Endothelial cell of umbilical vein (primary cell): ENCODE data around the gene NAV2. TPM values are rescaled to one million over a fixed set of nuclear protein-coding genes. Genes with fewer than 3 reads are reported as not detected.
A peak's percentile ranks its signal among the peaks of the same experiment; 100 is the strongest.

ENCODE experiments used
- BruUV-seq: library from RNA; stranded (reverse); fragments of 400-500 nt; replicated peaks from 2 replicates; lab custom pipeline; 2021; lab: Mats Ljungman, UMichigan
- CTCF ChIA-PET: fragments of 300-600, 350-600 bp; sonication (Branson Sonifier 250); formaldehyde crosslinking; loops from one replicate; lab custom pipeline; 2021; ENCODE audit warnings: antibody characterized with exemption, inconsistent platforms; lab: Charles Lee
- POLR2A ChIA-PET: fragments of 300-600, 350-600 bp; sonication (Branson Sonifier 250); formaldehyde crosslinking; loops from one replicate; lab custom pipeline; 2021; ENCODE audit warnings: antibody characterized with exemption, inconsistent platforms; lab: Charles Lee
- DNase-seq: peaks from one replicate; pipeline ENCODE4 v3.0.0-alpha.2; 2011; ENCODE audit warnings: low read depth, low spot score
- FAIRE-seq: peaks from 2 replicates; lab custom pipeline; 2011; peaks lifted over from hg19 to GRCh38; lab: Jason Lieb, UNC
- H2AFZ ChIP-seq: 2 replicates; pipeline ENCODE4 v1.6.0; 2012; ENCODE audit warnings: low read depth, low read length, control low read depth, inconsistent platforms
- H3K27ac ChIP-seq: 2 replicates; pipeline ENCODE4 v1.5.1; 2011; ENCODE audit warnings: low read depth, mild to moderate bottlenecking, control low read depth, low read length, moderate library complexity; ENCODE audit not compliant: insufficient read depth
- H3K27me3 ChIP-seq, 2 experiments: 2 replicates each; pipeline versions ENCODE4 v1.6.0 to v1.6.1; 2011; ENCODE audit warnings: low read length in 2 of 2, mixed read lengths in 1 of 2; ENCODE audit not compliant: control insufficient read depth in 2 of 2, insufficient read depth in 2 of 2
- H3K36me3 ChIP-seq, 2 experiments: 2 replicates in 1 of 2; 3 replicates in 1 of 2; pipeline ENCODE4 v1.5.1; 2011; ENCODE audit warnings: low read length in 2 of 2, mild to moderate bottlenecking in 1 of 2, moderate library complexity in 1 of 2; ENCODE audit not compliant: control insufficient read depth in 2 of 2, insufficient read depth in 2 of 2; ENCODE audit errors: extremely low read depth in 1 of 2
- H3K4me1 ChIP-seq: 3 replicates; pipeline ENCODE4 v1.5.1; 2011; ENCODE audit warnings: mild to moderate bottlenecking, low read length; ENCODE audit not compliant: control insufficient read depth, insufficient read depth; ENCODE audit errors: extremely low read depth
- H3K4me2 ChIP-seq: 2 replicates; pipeline ENCODE4 v1.6.1; 2011; ENCODE audit warnings: low read length, control low read depth, mixed read lengths; ENCODE audit not compliant: insufficient read depth
- H3K4me3 ChIP-seq, 3 experiments: fragments of 200-600 bp in 1 of 3; sonication (generic), shearing (Covaris generic) in 1 of 3; replicated peaks in 1 of 3; 2 replicates each; pipeline ENCODE4 v1.5.1; 2011 to 2016; ENCODE audit warnings: control low read depth in 3 of 3, low read length in 3 of 3, mild to moderate bottlenecking in 2 of 3, inconsistent platforms in 1 of 3, low read depth in 1 of 3, moderate library complexity in 1 of 3; ENCODE audit not compliant: insufficient read depth in 1 of 3
- H3K79me2 ChIP-seq: 2 replicates; pipeline ENCODE4 v1.6.0; 2012; ENCODE audit warnings: low read length, inconsistent platforms; ENCODE audit not compliant: control insufficient read depth, insufficient read depth
- H3K9ac ChIP-seq: replicated peaks from 2 replicates; pipeline ENCODE3; 2011; ENCODE audit warnings: low read length, control low read depth; ENCODE audit not compliant: insufficient read depth; ENCODE audit errors: extremely low read depth
- H3K9me1 ChIP-seq: replicated peaks from 3 replicates; pipeline ENCODE4 v1.6.0; 2011; ENCODE audit warnings: mild to moderate bottlenecking, low read length; ENCODE audit not compliant: control insufficient read depth, insufficient read depth; ENCODE audit errors: extremely low read depth
- H3K9me3 ChIP-seq: replicated peaks from 2 replicates; pipeline ENCODE4 v1.5.1; 2012; ENCODE audit warnings: low read length, inconsistent platforms; ENCODE audit not compliant: control insufficient read depth, insufficient read depth
- H4K20me1 ChIP-seq: replicated peaks from 2 replicates; pipeline ENCODE3; 2011; ENCODE audit warnings: mild to moderate bottlenecking, low read length; ENCODE audit not compliant: control insufficient read depth, insufficient read depth; ENCODE audit errors: extremely low read depth
- FOS ChIP-seq: IDR thresholded peaks from 2 replicates; pipeline ENCODE4 v1.6.1; 2011; ENCODE audit warnings: mild to moderate bottlenecking, low read length, moderate library complexity, borderline replicate concordance; ENCODE audit not compliant: insufficient read depth
- GATA2 ChIP-seq: IDR thresholded peaks from 2 replicates; pipeline ENCODE4 v1.7.0; 2011; ENCODE audit warnings: low read depth, mild to moderate bottlenecking, moderate library complexity, mixed read lengths, low read length; ENCODE audit not compliant: insufficient read length, insufficient read depth
- JUN ChIP-seq: IDR thresholded peaks from 2 replicates; pipeline ENCODE4 v1.6.1; 2011; ENCODE audit warnings: borderline replicate concordance, low read depth; ENCODE audit not compliant: insufficient read length, insufficient read depth
- MYC ChIP-seq: IDR thresholded peaks from one replicate; pipeline ENCODE4 v1.6.1; 2011; ENCODE audit warnings: mild to moderate bottlenecking, low read depth, low read length
- POLR2A ChIP-seq: IDR thresholded peaks from 2 replicates; pipeline ENCODE4 v1.6.1; 2012; ENCODE audit warnings: low read depth, mild to moderate bottlenecking, control low read depth, low read length
- POLR2AphosphoS5 ChIP-seq: IDR thresholded peaks from 2 replicates; pipeline ENCODE4 v1.6.1; 2012; ENCODE audit warnings: low read depth, mild to moderate bottlenecking, control low read depth, low read length, moderate library complexity; ENCODE audit not compliant: insufficient read depth
- dilution Hi-C: fragments of 300-500 bp; cut with MboI; formaldehyde crosslinking; loops from one replicate; pipeline ENCODE4 v1.15.0; 2019; ENCODE audit warnings: low sequenced_read_pairs; ENCODE audit not compliant: extremely low pct_ligation_motif_present
- intact Hi-C: fragments of 100-400 bp; cut with micrococcal nuclease; formaldehyde crosslinking; loops from one replicate; pipeline ENCODE4 v1.10.0; 2022
- polyA plus RNA-seq, 4 experiments: library from polyadenylated mRNA; depleted of rRNA in 3 of 4; stranded (reverse) in 3 of 4; unstranded in 1 of 4; fragments of >200 nt; gene quantifications; 2 replicates each; pipeline versions ENCODE4 v1.2.1 to v1.2.3, GENCODE V29; 2011 to 2012; ENCODE audit warnings: missing spikeins in 1 of 4
- total RNA-seq: library from RNA; stranded (reverse); gene quantifications from 2 replicates; pipeline ENCODE4 v1.2.3, GENCODE V29; 2021
- TF ChIP-seq, protein P1 (sequence below): IDR thresholded peaks from 2 replicates; pipeline ENCODE4 v1.6.1; 2011; ENCODE audit not compliant: insufficient read depth, insufficient read length
- TF ChIP-seq, protein P2 (sequence below), 2 donors: IDR thresholded peaks; 1 replicate in 1 of 2; 2 replicates in 1 of 2; pipeline ENCODE4 v1.5.1; 2011; ENCODE audit warnings: low read length in 2 of 2, mild to moderate bottlenecking in 2 of 2, moderate library complexity in 2 of 2, control low read depth in 1 of 2, inconsistent platforms in 1 of 2, low read depth in 1 of 2; ENCODE audit not compliant: insufficient read depth in 1 of 2; ENCODE audit errors: extremely low read depth in 1 of 2

The NAV2 gene
- total and polyA plus RNA-seq, 2 donors (not counting 3 experiments of a cell fraction or from before 2014, with no cell fraction given) = 10.9 to 68.0 TPM

DNA sequence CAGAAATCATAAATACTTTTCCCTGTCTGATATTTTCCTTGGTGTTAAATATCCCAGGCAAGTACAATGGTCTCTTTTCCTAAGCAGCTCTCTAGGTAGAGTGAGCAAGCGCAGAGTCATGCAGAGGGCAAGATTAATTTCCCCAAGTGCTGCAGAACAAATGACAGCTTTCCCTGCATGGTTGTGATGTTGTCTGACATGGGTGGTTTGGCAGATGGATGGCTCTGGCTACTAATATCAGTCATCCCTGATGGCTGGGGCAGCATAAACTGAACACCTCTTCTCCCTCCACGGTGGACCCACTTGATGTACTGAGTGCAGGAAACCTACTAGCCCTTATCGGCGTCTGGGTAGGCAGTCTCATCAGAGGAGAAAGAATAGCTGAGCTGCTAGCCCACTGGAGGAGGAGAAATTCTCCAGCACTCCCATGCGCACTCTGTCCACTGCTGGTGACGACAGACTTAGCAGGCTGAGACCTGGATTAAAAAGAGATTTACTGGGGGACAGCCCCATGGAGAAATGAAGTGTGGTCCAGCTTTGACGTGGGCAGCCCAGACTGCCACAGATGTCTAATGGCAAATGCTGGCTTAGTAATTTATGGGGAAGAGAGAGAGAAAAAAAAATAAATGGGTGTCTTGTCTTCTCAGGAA lies 244.8 kb downstream of the NAV2 start:
- no peak overlapping the region for H3K4me3 ChIP-seq
- peaks cover 35% of the 10 kb centered on the region for H3K4me1 ChIP-seq
- no peaks in the 10 kb centered on the region for H3K36me3 ChIP-seq
- ChIA-PET CTCF (interaction anchor here (0.7 to 2.5 kb wide), 6 partner anchors 11 to 175 kb away, joined by 3 to 7 read pairs (median 4); no protein-coding TSS in a partner anchor), POLR2A (no interaction called here)
- H4K20me1 ChIP-seq = no peaks in the 10 kb centered on the region
- peak; percentile 76 for FAIRE-seq
- no peaks in the 10 kb centered on the region for H3K27me3 ChIP-seq
- TF ChIP-seq, protein P1, sequence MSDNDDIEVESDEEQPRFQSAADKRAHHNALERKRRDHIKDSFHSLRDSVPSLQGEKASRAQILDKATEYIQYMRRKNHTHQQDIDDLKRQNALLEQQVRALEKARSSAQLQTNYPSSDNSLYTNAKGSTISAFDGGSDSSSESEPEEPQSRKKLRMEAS = no peak
- TF ChIP-seq FOS (no peak), POLR2A (no peak), JUN (no peak), POLR2AphosphoS5 (no peak), MYC (no peak), GATA2 (no peak)
- TF ChIP-seq, protein P2, sequence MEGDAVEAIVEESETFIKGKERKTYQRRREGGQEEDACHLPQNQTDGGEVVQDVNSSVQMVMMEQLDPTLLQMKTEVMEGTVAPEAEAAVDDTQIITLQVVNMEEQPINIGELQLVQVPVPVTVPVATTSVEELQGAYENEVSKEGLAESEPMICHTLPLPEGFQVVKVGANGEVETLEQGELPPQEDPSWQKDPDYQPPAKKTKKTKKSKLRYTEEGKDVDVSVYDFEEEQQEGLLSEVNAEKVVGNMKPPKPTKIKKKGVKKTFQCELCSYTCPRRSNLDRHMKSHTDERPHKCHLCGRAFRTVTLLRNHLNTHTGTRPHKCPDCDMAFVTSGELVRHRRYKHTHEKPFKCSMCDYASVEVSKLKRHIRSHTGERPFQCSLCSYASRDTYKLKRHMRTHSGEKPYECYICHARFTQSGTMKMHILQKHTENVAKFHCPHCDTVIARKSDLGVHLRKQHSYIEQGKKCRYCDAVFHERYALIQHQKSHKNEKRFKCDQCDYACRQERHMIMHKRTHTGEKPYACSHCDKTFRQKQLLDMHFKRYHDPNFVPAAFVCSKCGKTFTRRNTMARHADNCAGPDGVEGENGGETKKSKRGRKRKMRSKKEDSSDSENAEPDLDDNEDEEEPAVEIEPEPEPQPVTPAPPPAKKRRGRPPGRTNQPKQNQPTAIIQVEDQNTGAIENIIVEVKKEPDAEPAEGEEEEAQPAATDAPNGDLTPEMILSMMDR (IDR thresholded peaks at IDR 0.05; ENCODE audit: extremely low read depth in 1 of 2, insufficient read depth in 1 of 2, low read depth in 1 of 2, low read length in 2 of 2) = no peak
- no peak overlapping the region for H3K4me2 ChIP-seq
- DNase-seq = no peak
- H3K9me3 ChIP-seq = no peaks in the 10 kb centered on the region
- no peak overlapping the region for H3K9ac ChIP-seq
- intact Hi-C loops (no loop called here), dilution Hi-C loops (no loop called here)
- H3K27ac ChIP-seq = peak overlapping the region; percentile 65
- no peak overlapping the region for H2AFZ ChIP-seq
- no TSS peak for BruUV-seq
- H3K79me2 ChIP-seq = peaks cover 30% of the 10 kb centered on the region
- no peaks in the 10 kb centered on the region for H3K9me1 ChIP-seq
